RWPE2 (cell line): ENCODE data around the gene FAM210A.
"Not testable (repeated sequence)": the region's sequence is repeated elsewhere in the genome, so short reads cannot be mapped to it uniquely, and the experiment has no call there.

Experiments
- ATAC-seq: fragments of 200-7000 bp; cut with Tn5 transposase; 3 replicates; pipeline ENCODE4 v1.9.1; 2021; ENCODE audit warnings: low read depth
- DNase-seq: peaks from one replicate; pipeline ENCODE4 v3.0.0-alpha.2; 2020; ENCODE audit warnings: low spot score
- H3K27ac ChIP-seq: fragments of 450-650 bp; 2 replicates; pipeline ENCODE4 v1.5.1; 2017; ENCODE audit warnings: mild to moderate bottlenecking; ENCODE audit not compliant: poor library complexity, severe bottlenecking
- H3K27me3 ChIP-seq: fragments of 250-450 bp; sonication (Bioruptor Pico); 2 replicates; pipeline ENCODE4 v1.5.1; 2021; ENCODE audit warnings: mild to moderate bottlenecking, moderate library complexity; ENCODE audit not compliant: insufficient read depth, poor library complexity, severe bottlenecking
- H3K36me3 ChIP-seq: fragments of 250-450 bp; sonication (Bioruptor Pico); 2 replicates; pipeline ENCODE4 v1.5.1; 2020; ENCODE audit warnings: low read depth, mild to moderate bottlenecking, moderate library complexity
- H3K4me1 ChIP-seq: fragments of 250-450 bp; sonication (Bioruptor Pico); 2 replicates; pipeline ENCODE4 v1.5.1; 2021; ENCODE audit warnings: mild to moderate bottlenecking, moderate library complexity; ENCODE audit not compliant: insufficient read depth, poor library complexity, severe bottlenecking
- H3K4me3 ChIP-seq: fragments of 250-450 bp; sonication (Bioruptor Pico); 2 replicates; pipeline ENCODE4 v1.5.1; 2021; ENCODE audit warnings: mild to moderate bottlenecking, moderate library complexity; ENCODE audit not compliant: severe bottlenecking
- H3K9me3 ChIP-seq: fragments of 250-450 bp; sonication (Bioruptor Pico); 2 replicates; pipeline ENCODE4 v1.5.1; 2021; ENCODE audit warnings: mild to moderate bottlenecking, moderate library complexity; ENCODE audit not compliant: severe bottlenecking
- CTCF ChIP-seq: fragments of 450-650 bp; IDR thresholded peaks from one replicate; pipeline ENCODE4 v1.5.1; 2017; ENCODE audit warnings: mild to moderate bottlenecking, moderate library complexity; ENCODE audit not compliant: poor library complexity, severe bottlenecking

The FAM210A gene

DNA sequence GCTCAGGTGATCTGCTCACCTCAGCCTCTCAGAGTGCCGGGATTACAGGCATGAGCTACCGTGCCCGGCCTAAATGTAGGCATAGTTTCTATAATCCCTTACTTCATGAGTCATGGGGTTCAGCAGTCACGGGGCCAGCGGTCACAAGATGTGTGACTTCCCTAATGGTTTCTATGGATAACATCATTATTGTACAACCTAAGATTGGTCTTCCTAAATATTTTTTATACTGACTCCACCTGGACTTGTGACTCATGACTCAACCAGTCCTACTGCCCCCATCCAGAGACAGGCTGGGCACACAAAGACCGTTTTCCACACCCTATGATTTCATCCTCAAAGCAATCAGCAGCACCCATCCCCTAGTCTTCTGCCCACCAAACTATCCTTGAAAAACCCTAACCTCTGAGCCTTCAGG lies 15.9 kb downstream of the FAM210A start:
- ATAC-seq (peak; percentile 91), DNase-seq (peak; percentile 87)
- H3K27ac ChIP-seq = peak overlapping the region; percentile 97
- peaks cover 25% of the 10 kb centered on the region for H3K4me1 ChIP-seq
- H3K9me3 ChIP-seq = no peaks in the 10 kb centered on the region
- H3K27me3 ChIP-seq = no peaks in the 10 kb centered on the region
- no peak for TF ChIP-seq CTCF
- H3K4me3 ChIP-seq = no peak overlapping the region
- H3K36me3 ChIP-seq = peaks cover 13% of the 10 kb centered on the region; the same call in 1 of the 2 replicates

DNA sequence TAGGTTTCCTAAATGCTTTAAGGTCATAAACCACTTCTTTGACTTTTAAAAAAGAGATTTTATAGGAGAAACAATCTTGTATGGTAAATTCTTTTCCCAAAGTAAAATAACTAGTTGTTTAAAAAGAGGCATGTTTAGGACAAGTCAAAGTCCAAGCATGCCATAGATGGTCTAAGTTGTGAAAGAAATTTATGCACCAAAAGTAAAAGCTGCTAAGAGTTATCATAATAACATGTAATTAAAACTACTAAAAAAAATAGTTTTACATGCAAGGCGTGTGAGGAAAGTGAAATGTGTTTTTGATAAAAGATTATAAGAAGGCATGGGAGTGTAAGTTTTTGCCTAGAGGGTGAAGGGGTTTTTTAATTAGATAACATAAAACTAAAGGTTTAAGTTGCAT lies 22.5 kb downstream of the FAM210A start:
- Histone ChIP-seq H3K27ac (no peak overlapping the region), H3K4me3 (no peak overlapping the region), H3K27me3 (no peaks in the 10 kb centered on the region), H3K9me3 (peaks cover 19% of the 10 kb centered on the region), H3K36me3 (peaks cover 21% of the 10 kb centered on the region), H3K4me1 (no peaks in the 10 kb centered on the region)
- DNase-seq (no peak), ATAC-seq (no peak)
- TF ChIP-seq CTCF = no peak

- peaks cover 20% of the 10 kb centered on the region for H3K9me3 ChIP-seq
- H3K4me1 ChIP-seq = no peaks in the 10 kb centered on the region
- no peak for TF ChIP-seq CTCF
- H3K36me3 ChIP-seq = peaks cover 11% of the 10 kb centered on the region; the same call in 1 of the 2 replicates
- H3K4me3 ChIP-seq = no peak overlapping the region
- no peak for ATAC-seq
- no peak overlapping the region for H3K27ac ChIP-seq
- H3K27me3 ChIP-seq = no peaks in the 10 kb centered on the region
- no peak for DNase-seq
Observed at GRCh38 chr18:13700153-13700552, 26.2 kb downstream of the FAM210A start.

DNA sequence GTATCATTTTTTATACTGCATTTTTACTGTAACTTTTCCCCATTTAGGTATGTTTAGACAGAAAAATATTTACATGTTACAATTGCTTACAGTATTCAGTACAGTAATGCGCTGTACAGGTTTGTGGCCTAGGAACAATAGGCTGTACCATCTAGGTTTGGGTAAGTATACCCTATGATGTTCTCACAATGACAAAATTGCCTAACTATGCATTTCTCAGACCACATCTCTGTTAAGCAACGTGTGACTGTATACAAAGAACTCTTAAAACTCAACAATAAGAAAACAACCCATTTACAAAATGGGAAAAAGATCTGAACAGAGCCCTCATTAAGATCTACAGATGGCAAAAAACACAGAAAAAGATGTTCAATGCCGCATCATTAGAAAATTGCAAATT lies 29.4 kb downstream of the FAM210A start:
- Histone ChIP-seq H3K36me3 (no peaks in the 10 kb centered on the region), H3K4me1 (no peaks in the 10 kb centered on the region), H3K9me3 (peaks cover 5% of the 10 kb centered on the region), H3K4me3 (no peak overlapping the region), H3K27me3 (no peaks in the 10 kb centered on the region), H3K27ac (no peak overlapping the region)
- DNase-seq (no peak), ATAC-seq (no peak)
- TF ChIP-seq CTCF = no peak

- H3K4me1 ChIP-seq, H3K36me3 ChIP-seq, ATAC-seq: not testable (repeated sequence)
Observed at GRCh38 chr18:13695337-13695736, 31.0 kb downstream of the FAM210A start.

GRCh38 chr18:13690060-13690459 lies 36.3 kb downstream of the FAM210A start:
- H3K9me3 ChIP-seq, H3K27ac ChIP-seq, H3K27me3 ChIP-seq: not testable (repeated sequence)

More at GRCh38 chr18:13695337-13695736, 31.0 kb downstream of the FAM210A start:
- H3K27me3 ChIP-seq, H3K4me3 ChIP-seq, DNase-seq, H3K27ac ChIP-seq, H3K9me3 ChIP-seq: not testable (repeated sequence)

More at GRCh38 chr18:13690060-13690459, 36.3 kb downstream of the FAM210A start:
- ATAC-seq, DNase-seq, H3K4me3 ChIP-seq, H3K4me1 ChIP-seq, H3K36me3 ChIP-seq: not testable (repeated sequence)
